CD4-positive, alpha-beta T cell (primary cell): ENCODE data around the gene SPG7. TPM values are rescaled to one million over a fixed set of nuclear protein-coding genes. Genes with fewer than 3 reads are reported as not detected.

Experiments
- ATAC-seq: fragments of 200-7000 bp; cut with Tn5 transposase; one replicate; pipeline ENCODE4 v1.10.0; 2022; ENCODE audit warnings: mild to moderate bottlenecking; ENCODE audit not compliant: poor library complexity
- CTCF ChIA-PET: fragments of 350-600 bp; sonication (Branson Sonifier 250); formaldehyde crosslinking; loops from one replicate; lab custom pipeline; 2021; ENCODE audit warnings: antibody characterized with exemption, inconsistent platforms; lab: Charles Lee
- POLR2A ChIA-PET: fragments of 350-600 bp; sonication (Branson Sonifier 250); formaldehyde crosslinking; loops from one replicate; lab custom pipeline; 2021; ENCODE audit warnings: antibody characterized with exemption, inconsistent platforms; lab: Charles Lee
- DNase-seq, 14 experiments: peaks; one replicate each; pipeline ENCODE4 v3.0.0-alpha.2; 2013 to 2020; ENCODE audit warnings: mixed read lengths in 2 of 14
- H3K27ac ChIP-seq, 2 donors: one replicate each; pipeline versions ENCODE4 v1.5.1 to v1.7.0; 2013; ENCODE audit warnings: low read length in 2 of 2, low read depth in 1 of 2, mild to moderate bottlenecking in 1 of 2
- H3K27me3 ChIP-seq, 2 experiments: 1 replicate in 1 of 2; 2 replicates in 1 of 2; pipeline versions ENCODE4 v1.6.1 to v1.7.0; 2013; ENCODE audit warnings: low read length in 2 of 2, control low read depth in 1 of 2, mild to moderate bottlenecking in 1 of 2, moderate library complexity in 1 of 2; ENCODE audit not compliant: insufficient read depth in 2 of 2, control insufficient read depth in 1 of 2
- H3K36me3 ChIP-seq: one replicate; pipeline ENCODE4 v1.6.1; 2013; ENCODE audit warnings: low read length, control low read depth; ENCODE audit not compliant: insufficient read depth
- H3K4me1 ChIP-seq: one replicate; pipeline ENCODE4 v1.6.1; 2013; ENCODE audit warnings: low read length, control low read depth; ENCODE audit not compliant: insufficient read depth
- H3K4me3 ChIP-seq: one replicate; pipeline ENCODE4 v1.5.1; 2013; ENCODE audit warnings: mild to moderate bottlenecking, low read length, moderate library complexity
- H3K9me3 ChIP-seq, 2 experiments: 1 replicate in 1 of 2; 2 replicates in 1 of 2; pipeline versions ENCODE4 v1.6.1 to v1.7.0; 2013; ENCODE audit warnings: low read length in 2 of 2, mild to moderate bottlenecking in 2 of 2, control low read depth in 1 of 2, moderate library complexity in 1 of 2; ENCODE audit not compliant: control insufficient read depth in 1 of 2, insufficient read depth in 1 of 2
- H3K27ac Mint-ChIP-seq: one replicate; pipeline ENCODE4 v1.8.0; 2020; ENCODE audit warnings: mixed read lengths
- H3K27me3 Mint-ChIP-seq: one replicate; pipeline ENCODE4 v1.8.0; 2021; ENCODE audit warnings: mixed read lengths
- H3K36me3 Mint-ChIP-seq: one replicate; pipeline ENCODE4 v1.8.0; 2021; ENCODE audit warnings: low read depth, mixed read lengths
- H3K4me1 Mint-ChIP-seq: one replicate; pipeline ENCODE4 v1.8.0; 2021; ENCODE audit warnings: low read depth, mixed read lengths
- H3K4me3 Mint-ChIP-seq: one replicate; pipeline ENCODE4 v1.8.0; 2020; ENCODE audit warnings: mild to moderate bottlenecking, mixed read lengths
- H3K9me3 Mint-ChIP-seq: one replicate; pipeline ENCODE4 v1.8.0; 2020; ENCODE audit warnings: mixed read lengths
- CTCF ChIP-seq: fragments of 200-600 bp; IDR thresholded peaks from one replicate; pipeline ENCODE4 v1.8.0; 2022; ENCODE audit warnings: antibody characterized with exemption, mild to moderate bottlenecking
- intact Hi-C, 2 experiments: fragments of 100-400 bp; cut with DNase I in 1 of 2; cut with micrococcal nuclease in 1 of 2; formaldehyde crosslinking; loops; one replicate each; pipeline versions ENCODE4 v1.15.1 to v1.9.0; 2023 to 2025; cut with DNase I, micrococcal nuclease
- total RNA-seq, 174 experiments: library from RNA in 2 of 174; stranded (reverse) in 2 of 174; gene quantifications; one replicate each; pipeline ENCODE4 v1.2.3 and lab custom pipeline; 2021 to 2026

SPG7 gene
- total RNA-seq, 2 experiments from 2014 or later: 163 to 167 TPM

DNA sequence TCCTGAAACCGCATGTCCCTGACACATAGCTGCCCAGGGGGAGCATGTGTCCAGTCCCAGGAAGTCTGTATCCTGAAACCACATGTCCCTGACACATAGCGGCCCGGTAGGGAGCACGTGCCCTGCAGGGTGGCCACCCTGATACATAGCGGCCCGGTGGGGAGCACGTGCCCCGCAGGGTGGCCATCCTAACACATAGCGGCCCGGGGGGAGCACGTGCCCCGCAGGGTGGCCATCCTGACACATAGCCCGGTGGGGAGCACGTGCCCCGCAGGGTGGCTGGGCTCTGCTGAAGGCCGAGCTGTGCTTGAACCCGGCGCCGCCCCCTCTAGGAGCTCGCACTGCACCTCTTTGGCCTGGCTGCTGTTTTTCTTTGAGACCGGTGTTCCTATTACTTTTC, 33.6 kb downstream of the SPG7 start:
- H3K27me3 ChIP-seq: no peaks in the 10 kb centered on the region
- peaks cover 3% of the 10 kb centered on the region for H3K4me1 ChIP-seq
- no peak overlapping the region for H3K27ac ChIP-seq
- DNase-seq: no peak
- TF ChIP-seq CTCF: no peak
- intact Hi-C loops: no loop called here
- Mint-ChIP-seq H3K4me1 (peaks cover 4% of the 10 kb centered on the region), H3K27me3 (no peaks in the 10 kb centered on the region), H3K27ac (no peak overlapping the region), H3K4me3 (no peak overlapping the region), H3K36me3 (peaks cover 39% of the 10 kb centered on the region), H3K9me3 (no peaks in the 10 kb centered on the region)
- CTCF ChIA-PET: no interaction called here
- no peaks in the 10 kb centered on the region for H3K9me3 ChIP-seq
- no peak overlapping the region for H3K4me3 ChIP-seq
- H3K36me3 ChIP-seq: peaks cover 58% of the 10 kb centered on the region
- no peak for ATAC-seq
- POLR2A ChIA-PET: no interaction called here

DNA sequence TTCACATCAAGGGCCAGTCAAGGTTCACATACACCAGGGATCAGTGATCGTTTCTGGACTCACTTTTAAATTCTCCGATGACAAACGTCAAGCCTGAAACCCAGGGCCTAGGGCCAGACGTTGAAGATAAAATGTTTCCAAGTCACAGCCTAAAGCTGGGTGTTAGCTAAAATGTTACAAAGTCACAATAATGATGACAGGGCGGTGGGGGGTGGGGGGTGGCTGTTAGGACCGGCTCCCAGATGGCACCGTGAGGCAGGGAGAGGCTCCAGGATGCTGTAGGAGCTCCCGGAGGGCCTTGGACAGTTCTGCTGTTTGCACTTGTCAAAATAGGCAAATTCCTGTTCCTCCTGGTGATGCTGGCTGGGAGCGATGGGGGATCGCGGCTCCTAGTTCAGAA, 35.9 kb downstream of the SPG7 start:
- no peak overlapping the region for H3K27ac ChIP-seq
- Mint-ChIP-seq H3K4me1 (peaks cover 11% of the 10 kb centered on the region), H3K27ac (no peak overlapping the region), H3K27me3 (no peaks in the 10 kb centered on the region), H3K4me3 (no peak overlapping the region), H3K36me3 (peaks cover 53% of the 10 kb centered on the region), H3K9me3 (no peaks in the 10 kb centered on the region)
- ChIA-PET CTCF (no interaction called here), POLR2A (no interaction called here)
- no peaks in the 10 kb centered on the region for H3K9me3 ChIP-seq
- intact Hi-C loops: no loop called here
- no peaks in the 10 kb centered on the region for H3K27me3 ChIP-seq
- H3K36me3 ChIP-seq: peaks cover 54% of the 10 kb centered on the region
- H3K4me1 ChIP-seq: peaks cover 10% of the 10 kb centered on the region
- ATAC-seq (no peak), DNase-seq (no peak)
- no peak for TF ChIP-seq CTCF
- H3K4me3 ChIP-seq: no peak overlapping the region

- H3K36me3 Mint-ChIP-seq: peaks cover 58% of the 10 kb centered on the region
- Histone ChIP-seq H3K9me3 (no peaks in the 10 kb centered on the region), H3K4me1 (peaks cover 15% of the 10 kb centered on the region), H3K4me3 (no peak overlapping the region), H3K36me3 (peaks cover 57% of the 10 kb centered on the region), H3K27ac (no peak overlapping the region), H3K27me3 (no peaks in the 10 kb centered on the region)
- POLR2A ChIA-PET: no interaction called here
- peaks cover 17% of the 10 kb centered on the region for H3K4me1 Mint-ChIP-seq
- CTCF ChIA-PET: no interaction called here
- ATAC-seq (no peak), DNase-seq (no peak)
- H3K27me3 Mint-ChIP-seq: no peaks in the 10 kb centered on the region
- no peak for TF ChIP-seq CTCF
- no peak overlapping the region for H3K27ac Mint-ChIP-seq
- H3K9me3 Mint-ChIP-seq: no peaks in the 10 kb centered on the region
- intact Hi-C loops: no loop called here
- no peak overlapping the region for H3K4me3 Mint-ChIP-seq
Measured at GRCh38 chr16:89544713-89545043, 36.5 kb downstream of the SPG7 start.
